Chondrocyte (in vitro differentiated cells): ENCODE data around the gene GIGYF1. TPM values are rescaled to one million over a fixed set of nuclear protein-coding genes. Genes with fewer than 3 reads are reported as not detected.

Experiments
- DNase-seq: peaks from one replicate; pipeline ENCODE4 v3.0.0; 2021; ENCODE audit warnings: mixed read lengths, low spot score
- H3K27ac Mint-ChIP-seq: one replicate; pipeline ENCODE4 v1.8.0; 2021; ENCODE audit warnings: mild to moderate bottlenecking, moderate library complexity, mixed read lengths; ENCODE audit not compliant: unreplicated experiment
- H3K27me3 Mint-ChIP-seq: 2 replicates; pipeline ENCODE4 v1.8.0; 2021; ENCODE audit warnings: low read depth, mixed read lengths
- H3K36me3 Mint-ChIP-seq: 2 replicates; pipeline ENCODE4 v1.8.0; 2021; ENCODE audit warnings: low read depth, mixed read lengths
- H3K4me1 Mint-ChIP-seq: 2 replicates; pipeline ENCODE4 v1.8.0; 2021; ENCODE audit warnings: low read depth, mild to moderate bottlenecking, mixed read lengths
- H3K4me3 Mint-ChIP-seq: one replicate; pipeline ENCODE4 v1.8.0; 2021; ENCODE audit warnings: mild to moderate bottlenecking, moderate library complexity, mixed read lengths; ENCODE audit not compliant: unreplicated experiment
- H3K9me3 Mint-ChIP-seq: 2 replicates; pipeline ENCODE4 v1.8.0; 2021; ENCODE audit warnings: low read depth, mixed read lengths
- CTCF ChIP-seq: fragments of 200-600 bp; sonication (generic); IDR thresholded peaks from 2 replicates; pipeline ENCODE4 v1.5.0; 2021; ENCODE audit warnings: antibody characterized with exemption, mild to moderate bottlenecking, moderate library complexity
- long read RNA-seq: library from polyadenylated mRNA; stranded (forward); transcript quantifications from one replicate; pipeline ENCODE4 v2.0.0, GENCODE V29; 2021
- total RNA-seq: library from RNA; stranded (reverse); gene quantifications from 3 replicates; pipeline ENCODE4 v1.2.1, GENCODE V29; 2021

The GIGYF1 gene
- 29.2 to 32.8 TPM (median 31.7 TPM) in 3 replicates for total RNA-seq
- long read RNA-seq, full-length matches to known transcripts: 1 of 11 reads
- long read RNA-seq, partial matches to known transcripts: 5 of 11 reads
- long read RNA-seq, other reads (novel, unspliced or antisense): 5 of 11 reads

- no peak for TF ChIP-seq CTCF
- H3K4me1 Mint-ChIP-seq: peaks cover 19% of the 10 kb centered on the region
- H3K27ac Mint-ChIP-seq: peak within 1 kb of the TSS; percentile 94
- no peaks in the 10 kb centered on the region for H3K9me3 Mint-ChIP-seq
- no peaks in the 10 kb centered on the region for H3K36me3 Mint-ChIP-seq
- H3K4me3 Mint-ChIP-seq: peak within 1 kb of the TSS; percentile 93
- H3K27me3 Mint-ChIP-seq: peaks cover under 1% of the 10 kb centered on the region
- DNase-seq: no peak
These were observed at the start of gene GIGYF1 for GRCh38 chr7:100694098-100694745. GIGYF1 (minus strand) TSS chr7:100694250; CDS start chr7:100688238, 6,012 bp downstream.

GRCh38 chr7:100739934-100740333, 45.9 kb upstream of the GIGYF1 start:
- TF ChIP-seq CTCF: no peak
- Mint-ChIP-seq H3K27ac (no peak overlapping the region), H3K27me3 (peaks cover 8% of the 10 kb centered on the region), H3K4me3 (no peak overlapping the region), H3K36me3 (no peaks in the 10 kb centered on the region), H3K4me1 (no peaks in the 10 kb centered on the region), H3K9me3 (no peaks in the 10 kb centered on the region)
- DNase-seq: no peak

GRCh38 chr7:100736671-100737070, 42.6 kb upstream of the GIGYF1 start:
- no peaks in the 10 kb centered on the region for H3K36me3 Mint-ChIP-seq
- TF ChIP-seq CTCF: no peak
- no peak overlapping the region for H3K27ac Mint-ChIP-seq
- no peaks in the 10 kb centered on the region for H3K9me3 Mint-ChIP-seq
- peaks cover 5% of the 10 kb centered on the region for H3K4me1 Mint-ChIP-seq
- H3K4me3 Mint-ChIP-seq: no peak overlapping the region
- peaks cover 14% of the 10 kb centered on the region for H3K27me3 Mint-ChIP-seq
- DNase-seq: no peak

GRCh38 chr7:100735730-100736129, 41.7 kb upstream of the GIGYF1 start:
- H3K4me3 Mint-ChIP-seq: no peak overlapping the region
- no peaks in the 10 kb centered on the region for H3K9me3 Mint-ChIP-seq
- H3K27me3 Mint-ChIP-seq: peaks cover 15% of the 10 kb centered on the region
- no peak overlapping the region for H3K27ac Mint-ChIP-seq
- no peaks in the 10 kb centered on the region for H3K36me3 Mint-ChIP-seq
- no peak for TF ChIP-seq CTCF
- DNase-seq: no peak
- H3K4me1 Mint-ChIP-seq: peaks cover 5% of the 10 kb centered on the region

GRCh38 chr7:100731937-100732636, 38.0 kb upstream of the GIGYF1 start:
- Mint-ChIP-seq H3K36me3 (no peaks in the 10 kb centered on the region), H3K27ac (no peak overlapping the region), H3K4me3 (no peak overlapping the region), H3K27me3 (peaks cover 11% of the 10 kb centered on the region), H3K4me1 (peaks cover 10% of the 10 kb centered on the region), H3K9me3 (no peaks in the 10 kb centered on the region)
- no peak for DNase-seq
- no peak for TF ChIP-seq CTCF
